NB4 (cell line): ENCODE measurements around the gene EHD2.

ENCODE experiments used
- CTCF ChIP-seq: IDR thresholded peaks from one replicate; pipeline ENCODE4 v1.5.1; 2012; ENCODE audit warnings: low read depth, low read length
- MAX ChIP-seq: IDR thresholded peaks from 2 replicates; pipeline ENCODE4 v1.6.1; 2011; ENCODE audit warnings: low read depth, low read length
- MYC ChIP-seq: IDR thresholded peaks from 2 replicates; pipeline ENCODE4 v1.6.1; 2011; ENCODE audit warnings: low read depth, low read length
- POLR2A ChIP-seq: IDR thresholded peaks from 2 replicates; pipeline ENCODE4 v1.6.1; 2011; ENCODE audit warnings: mild to moderate bottlenecking; ENCODE audit not compliant: insufficient read length; ENCODE audit errors: extremely low read depth

GRCh38 chr19:47792616-47793015, 79.4 kb downstream of the EHD2 start:
- no peak for TF ChIP-seq POLR2A
- TF ChIP-seq CTCF, result no peak
- no peak for TF ChIP-seq MAX
- TF ChIP-seq MYC, result no peak
